Measurements from ENCODE around the gene PRKRIP1. TPM values are rescaled to one million over a fixed set of nuclear protein-coding genes. Genes with fewer than 3 reads are reported as not detected.

The PRKRIP1 gene
- total RNA-seq, 1 donor from 2014 or later = 22.6 TPM

Other genes with a start within 250 kb of the PRKRIP1 start
- gene SH2B2, start 109.5 kb upstream of the PRKRIP1 start, total RNA-seq = 7.2 TPM
- gene SPDYE6, start 39.9 kb upstream of the PRKRIP1 start, total RNA-seq = not detected
- gene ORAI2, start 37.2 kb downstream of the PRKRIP1 start, total RNA-seq = 27.1 TPM
- 13.2 TPM for gene ALKBH4, start 68.5 kb downstream of the PRKRIP1 start, total RNA-seq
- gene LRWD1, start 68.6 kb downstream of the PRKRIP1 start, total RNA-seq = 18.2 TPM
- 43.6 TPM for gene POLR2J, start 82.6 kb downstream of the PRKRIP1 start, total RNA-seq
- 24.7 TPM for gene RASA4B, start 121.4 kb downstream of the PRKRIP1 start, total RNA-seq
- 20.3 TPM for gene UPK3BL2, start 147.3 kb downstream of the PRKRIP1 start, total RNA-seq
- not detected for gene SPDYE2, start 154.9 kb downstream of the PRKRIP1 start, total RNA-seq
- gene POLR2J3, start 176.2 kb downstream of the PRKRIP1 start, total RNA-seq = 28.1 TPM
- 52.0 TPM for gene RASA4, start 220.4 kb downstream of the PRKRIP1 start, total RNA-seq
- gene UPK3BL1, start 246.4 kb downstream of the PRKRIP1 start, total RNA-seq = 27.7 TPM

Data from mucosa of gallbladder (tissue), 1 donor.